GM21576 (cell line): Measurements from ENCODE around the gene HCRTR1.

ENCODE experiments used
- ATAC-seq: cut with Tn5 transposase; IDR thresholded peaks from one replicate; pipeline ENCODE4 v1.9.1; 2021; ENCODE audit warnings: mild to moderate bottlenecking, moderate library complexity; ENCODE audit not compliant: unreplicated experiment

The HCRTR1 gene

DNA sequence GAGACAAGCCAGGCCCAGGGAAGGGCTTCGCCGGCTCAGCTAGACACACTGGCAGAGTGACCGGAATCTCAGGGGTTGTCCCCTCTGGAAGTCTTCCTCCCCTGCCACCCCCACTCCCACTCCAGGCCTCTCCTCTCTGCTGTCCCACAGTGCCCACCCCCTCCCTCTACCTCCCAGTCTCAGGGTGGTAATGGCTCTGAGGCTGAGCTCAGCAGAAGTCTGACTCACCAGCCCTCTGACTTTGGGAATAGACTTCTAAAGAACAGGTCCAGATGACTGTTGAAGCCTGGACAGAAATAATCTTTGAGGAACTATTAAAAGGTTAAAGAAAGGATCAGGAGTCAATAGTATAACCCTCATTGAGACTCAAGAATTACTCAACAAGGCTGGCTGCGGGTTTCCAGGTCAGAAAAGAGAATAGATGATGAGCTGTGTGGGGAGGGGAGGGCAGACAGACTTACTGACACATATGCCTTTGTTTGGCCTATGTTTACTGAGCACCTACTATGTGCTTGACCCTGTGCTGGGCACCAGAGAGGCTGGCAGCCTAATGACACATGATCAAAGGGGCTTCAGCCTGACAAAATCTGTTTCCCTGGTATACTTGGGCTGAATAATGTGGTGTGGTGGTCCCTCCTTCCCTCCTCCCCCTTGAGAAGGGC is 8.2 kb downstream of the HCRTR1 start:
- no peak for ATAC-seq

DNA sequence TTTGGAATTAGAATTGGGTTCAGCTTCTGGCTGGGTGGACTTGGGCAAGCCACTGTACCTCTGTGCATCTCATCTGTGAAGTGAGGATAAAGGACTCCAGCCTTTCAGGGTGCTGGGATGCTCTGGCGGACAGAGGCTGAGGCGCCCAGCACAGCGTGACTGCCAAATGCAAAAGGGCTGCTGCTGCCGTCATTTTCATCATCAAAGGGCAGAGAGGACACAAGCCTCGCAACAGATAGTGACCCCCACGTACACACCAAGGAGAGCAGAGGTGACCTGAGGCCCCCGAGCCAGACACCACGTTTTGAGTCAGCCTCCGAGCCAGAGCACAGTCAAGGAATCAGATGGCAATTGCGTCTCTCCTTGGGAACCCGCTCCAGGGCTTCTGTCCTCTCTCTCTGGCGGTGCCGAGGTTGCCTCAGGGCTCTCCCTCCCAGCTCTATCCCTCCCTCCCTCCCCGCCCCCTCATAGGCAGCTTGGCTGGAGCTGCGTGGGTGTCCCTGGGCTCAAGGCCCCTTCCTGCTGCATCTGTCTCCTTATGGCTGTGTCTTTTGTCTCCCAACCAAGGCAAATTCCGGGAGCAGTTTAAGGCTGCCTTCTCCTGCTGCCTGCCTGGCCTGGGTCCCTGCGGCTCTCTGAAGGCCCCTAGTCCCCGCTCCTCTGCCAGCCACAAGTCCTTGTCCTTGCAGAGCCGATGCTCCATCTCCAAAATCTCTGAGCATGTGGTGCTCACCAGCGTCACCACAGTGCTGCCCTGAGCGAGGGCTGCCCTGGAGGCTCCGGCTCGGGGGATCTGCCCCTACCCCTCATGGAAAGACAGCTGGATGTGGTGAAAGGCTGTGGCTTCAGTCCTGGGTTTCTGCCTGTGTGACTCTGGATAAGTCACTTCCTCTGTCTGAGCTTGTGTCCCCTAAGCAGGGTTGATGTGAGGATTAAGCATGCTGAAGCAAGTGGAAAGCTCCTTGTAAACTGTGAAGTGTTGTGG is 9.0 kb downstream of the HCRTR1 start:
- ATAC-seq, result no peak

DNA sequence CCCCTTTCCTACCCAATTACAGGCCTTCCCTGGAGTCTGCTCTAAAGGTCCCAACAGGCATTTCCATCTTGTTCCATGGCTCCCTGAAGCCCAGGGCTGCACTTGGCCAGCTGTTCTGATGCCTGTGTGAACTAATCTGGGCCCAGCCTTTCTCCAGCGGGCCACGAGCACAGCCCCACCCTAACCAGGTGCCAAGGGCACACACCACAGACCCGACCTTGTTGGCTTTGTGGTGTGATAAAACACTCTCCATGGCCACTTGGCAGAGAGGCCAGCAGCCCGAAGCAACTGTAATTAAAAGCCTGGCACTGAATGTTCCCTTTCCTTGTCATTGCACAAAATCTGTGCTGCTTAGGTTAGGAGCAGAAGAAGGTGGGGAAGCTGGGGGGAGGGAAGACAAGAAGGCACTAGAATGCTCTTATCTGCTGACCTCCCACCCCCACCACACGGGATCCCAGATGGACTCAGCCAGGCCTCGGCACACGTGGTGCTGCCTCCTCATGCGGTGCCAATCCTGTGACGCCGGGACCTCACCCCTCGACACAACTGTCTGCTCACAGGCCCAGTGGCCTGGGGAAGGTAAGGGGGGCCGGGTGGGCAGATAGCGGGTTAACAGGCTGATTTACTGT is 9.9 kb downstream of the HCRTR1 start:
- no peak for ATAC-seq

DNA sequence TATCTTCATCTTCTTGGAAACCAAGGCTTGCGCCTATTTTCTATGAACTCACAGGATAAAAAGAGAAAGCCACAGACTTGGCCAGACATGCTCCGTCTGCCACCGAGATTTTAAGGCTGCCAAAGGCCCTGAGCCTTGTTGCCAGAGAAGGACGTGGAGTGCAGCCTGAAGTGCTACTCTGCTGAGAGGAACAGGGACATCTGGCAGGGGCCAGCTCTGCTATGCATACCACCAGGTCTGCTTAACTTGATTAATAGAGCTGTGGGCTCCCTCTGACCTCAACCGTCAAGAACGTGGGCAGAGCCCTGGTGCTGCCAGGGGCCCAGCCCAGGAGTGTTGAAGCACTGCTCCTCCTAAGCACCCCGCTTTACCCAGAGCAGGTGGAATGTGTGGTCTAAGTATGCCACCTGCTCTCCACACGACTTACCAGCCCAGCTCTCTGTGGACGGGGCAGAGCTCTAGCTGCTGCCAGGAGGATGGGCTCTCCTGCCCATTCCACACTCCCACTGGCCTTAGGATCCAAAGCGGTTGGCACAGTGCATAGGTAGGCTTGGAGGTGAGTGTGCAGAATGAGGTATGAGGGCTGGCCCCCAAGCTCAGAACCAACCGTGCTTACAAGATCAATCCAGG is 10.6 kb downstream of the HCRTR1 start:
- no peak for ATAC-seq

DNA sequence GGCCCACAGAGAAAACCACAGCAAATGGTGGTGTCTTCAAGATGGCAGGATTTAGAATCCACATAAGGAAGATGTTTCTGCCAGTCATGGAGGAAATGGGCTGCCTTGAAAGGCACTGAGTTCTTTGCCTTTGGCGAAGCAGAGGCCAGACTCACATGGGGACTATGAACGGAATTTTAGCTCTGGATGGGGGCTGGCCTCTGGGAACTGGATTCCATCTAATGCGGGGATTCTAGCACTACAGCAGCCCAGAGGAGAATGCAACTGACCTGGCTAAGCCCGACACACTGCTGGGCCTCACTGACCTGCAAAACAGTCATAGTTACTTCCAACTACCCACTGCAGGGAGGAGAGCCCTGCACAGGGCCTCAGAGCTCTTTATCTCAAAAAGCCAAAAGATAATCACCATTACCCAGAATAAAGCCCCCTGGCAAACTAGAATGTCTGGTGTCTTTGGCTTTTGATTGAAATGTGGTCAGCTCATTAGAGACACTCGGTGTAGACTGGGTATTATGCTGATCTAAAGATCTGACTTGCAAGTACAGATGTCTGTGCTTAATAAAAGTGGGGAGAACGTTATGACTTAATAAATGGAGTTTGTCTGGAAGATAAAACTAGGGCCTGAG is 11.6 kb downstream of the HCRTR1 start:
- no peak for ATAC-seq

DNA sequence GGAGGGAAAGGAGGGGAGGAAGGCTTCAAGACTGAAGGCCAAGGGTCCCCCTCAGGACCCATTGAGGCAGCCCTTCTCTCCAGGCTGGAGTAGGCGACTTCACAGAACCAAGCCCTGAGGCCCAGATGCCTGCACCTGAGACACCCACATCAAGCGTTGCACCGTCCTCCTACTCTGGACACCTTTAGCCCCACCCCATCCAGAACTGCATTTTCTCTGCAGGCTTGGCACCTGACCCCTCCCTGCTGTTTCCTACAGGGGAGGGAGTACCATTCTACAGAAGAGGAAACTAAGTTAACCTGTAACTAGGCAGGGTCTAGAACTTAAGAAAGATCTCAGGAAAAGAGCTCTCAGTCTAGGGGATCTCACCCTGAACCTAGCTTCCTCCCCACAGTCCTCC is 15.2 kb downstream of the HCRTR1 start:
- ATAC-seq, result no peak

DNA sequence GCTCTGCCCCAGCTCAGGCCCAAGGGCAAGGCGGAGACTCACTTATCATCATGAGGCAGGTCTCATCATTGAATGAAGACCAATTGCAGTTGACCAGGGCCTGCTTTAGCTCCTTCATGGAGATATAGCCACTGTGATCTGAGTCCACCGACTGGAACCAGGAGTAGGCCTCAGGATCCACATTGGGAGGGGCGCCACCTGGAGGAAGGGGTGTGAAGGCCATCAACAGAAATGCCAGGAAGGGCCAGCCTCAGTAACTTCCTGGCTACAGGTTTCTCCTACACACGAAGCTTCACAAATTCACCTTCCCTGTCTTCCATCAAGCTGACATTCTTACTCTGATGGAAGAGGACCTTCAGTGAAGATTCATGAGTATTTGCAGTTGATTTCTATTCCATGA is 15.6 kb downstream of the HCRTR1 start:
- ATAC-seq, result no peak

DNA sequence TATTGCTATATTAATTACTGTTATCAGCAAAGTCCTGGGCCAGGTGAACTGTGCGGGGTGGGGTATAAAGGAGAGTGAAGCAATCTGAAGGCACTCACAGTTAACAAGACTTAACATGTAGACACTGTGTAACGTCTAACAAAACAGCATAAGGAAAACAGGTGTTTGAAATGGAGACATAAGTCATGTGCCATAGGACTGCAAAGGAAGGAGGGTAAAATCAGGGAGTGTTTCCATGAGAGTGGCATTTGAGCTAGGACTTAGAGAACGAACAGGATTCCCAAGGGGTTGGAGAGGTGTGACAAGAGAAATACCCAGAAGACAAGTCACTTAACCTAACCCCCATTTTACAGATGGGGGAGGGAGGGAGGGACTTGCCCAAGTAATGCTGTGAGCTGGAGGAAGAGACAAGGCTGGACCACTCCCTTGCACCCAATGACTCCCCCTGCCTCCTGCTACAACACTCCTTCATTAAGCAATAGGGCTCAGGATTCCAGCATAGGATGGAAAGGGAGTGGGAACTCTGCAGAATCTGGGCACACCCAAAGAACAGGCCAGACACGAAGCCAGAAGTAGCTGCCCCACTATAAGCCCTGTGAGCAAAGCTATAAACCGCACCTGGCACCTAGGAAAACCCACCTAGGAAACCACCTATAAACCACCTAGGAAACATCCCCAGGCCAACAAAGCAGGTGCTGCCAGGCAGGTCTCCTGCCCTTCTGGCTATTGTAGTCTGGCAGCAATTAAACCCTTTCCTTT is 20.6 kb downstream of the HCRTR1 start:
- no peak for ATAC-seq

DNA sequence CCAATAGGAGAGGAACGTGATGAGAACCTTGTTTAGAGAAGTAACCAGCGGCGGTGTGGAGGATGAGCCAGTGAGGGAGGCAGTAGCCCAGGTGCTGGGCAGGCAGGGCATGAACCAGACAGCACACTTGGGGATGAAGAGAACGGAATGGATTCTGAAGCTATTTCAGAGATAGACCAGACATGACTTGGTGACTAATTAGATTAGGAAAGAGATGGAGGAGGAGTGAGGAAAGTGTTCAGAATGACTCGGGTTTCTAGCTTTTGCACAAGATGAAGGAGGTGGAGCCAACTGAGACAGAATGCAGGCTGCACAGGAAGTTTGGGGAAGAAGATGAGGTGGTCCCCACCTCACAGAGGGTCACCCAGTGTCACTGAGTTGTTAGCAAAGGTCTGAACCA is 22.1 kb downstream of the HCRTR1 start:
- no peak for ATAC-seq

DNA sequence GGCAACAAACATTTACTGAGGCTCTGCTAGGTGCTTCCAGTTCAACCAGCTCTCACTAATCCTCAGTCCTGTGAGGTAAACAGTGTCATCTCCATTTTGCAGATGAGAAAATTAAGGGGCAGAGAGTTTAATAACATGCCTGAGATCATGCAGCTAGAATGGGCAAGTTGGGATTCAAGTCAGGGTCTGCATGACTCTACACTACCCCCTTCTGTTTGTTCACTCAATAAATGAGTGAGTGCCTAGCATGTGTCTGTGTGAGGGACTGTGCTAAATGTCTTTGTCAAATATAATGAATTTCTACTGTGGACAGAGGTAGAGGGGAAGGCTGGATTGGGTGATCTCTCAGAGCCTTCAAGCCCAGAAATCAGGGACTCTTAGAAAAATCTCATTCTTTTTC is 22.7 kb downstream of the HCRTR1 start:
- ATAC-seq, result no peak

DNA sequence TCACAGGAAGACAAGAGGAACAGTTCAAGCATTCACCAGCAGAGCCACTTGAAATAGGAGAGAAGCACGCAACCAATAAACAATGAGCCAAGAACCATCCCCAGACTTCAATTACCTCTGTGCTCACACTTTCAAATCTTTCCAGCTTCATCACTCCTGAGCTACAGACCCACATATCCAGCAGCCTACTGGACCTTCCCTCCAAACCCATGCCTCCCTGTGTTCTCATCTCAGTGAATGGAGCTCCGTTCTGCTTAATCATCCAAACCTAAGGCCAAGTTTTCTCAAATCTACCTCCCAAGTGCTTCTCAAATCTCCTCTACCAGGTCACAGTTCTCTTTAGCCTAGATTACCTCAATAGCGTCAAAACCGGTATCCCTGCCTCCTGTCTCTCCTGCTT is 23.5 kb downstream of the HCRTR1 start:
- no peak for ATAC-seq

DNA sequence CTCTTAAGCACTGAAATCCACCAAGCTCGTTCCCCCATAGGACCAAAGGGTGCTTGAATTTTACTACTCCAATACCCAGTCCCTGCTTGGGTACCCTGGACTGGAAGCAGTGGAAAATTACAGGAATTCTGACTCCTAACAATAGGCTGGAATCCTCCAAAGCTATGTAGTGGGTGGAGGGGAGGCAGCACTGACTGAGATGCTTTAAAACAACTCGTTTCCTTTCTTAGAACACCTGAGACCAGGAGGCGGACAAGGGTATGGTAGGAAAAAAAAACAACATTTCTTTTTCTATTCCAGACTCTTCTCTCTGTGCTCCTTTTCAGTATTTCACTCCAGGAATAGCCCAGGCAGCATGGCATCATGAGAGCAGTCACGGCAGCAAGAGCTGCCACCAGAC is 24.9 kb downstream of the HCRTR1 start:
- no peak for ATAC-seq

DNA sequence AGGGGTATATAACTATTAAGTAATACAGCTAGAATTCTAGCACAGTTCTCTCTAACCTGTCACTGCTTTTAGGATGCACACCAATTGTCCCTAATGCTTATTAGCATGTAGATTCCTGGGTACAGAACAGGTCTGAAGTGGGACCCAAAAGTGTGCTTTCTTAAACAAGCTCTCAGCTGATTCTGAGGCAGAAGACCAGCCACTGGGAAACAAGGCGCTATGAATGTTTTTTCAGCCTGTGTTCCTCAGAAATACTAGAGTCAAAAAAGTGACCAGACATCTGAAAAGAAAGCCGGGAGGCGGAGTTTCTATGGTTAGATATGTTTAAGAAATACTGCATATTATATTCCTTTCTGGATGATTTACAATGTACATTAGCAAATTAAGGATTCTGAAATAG is 25.4 kb downstream of the HCRTR1 start:
- no peak for ATAC-seq

DNA sequence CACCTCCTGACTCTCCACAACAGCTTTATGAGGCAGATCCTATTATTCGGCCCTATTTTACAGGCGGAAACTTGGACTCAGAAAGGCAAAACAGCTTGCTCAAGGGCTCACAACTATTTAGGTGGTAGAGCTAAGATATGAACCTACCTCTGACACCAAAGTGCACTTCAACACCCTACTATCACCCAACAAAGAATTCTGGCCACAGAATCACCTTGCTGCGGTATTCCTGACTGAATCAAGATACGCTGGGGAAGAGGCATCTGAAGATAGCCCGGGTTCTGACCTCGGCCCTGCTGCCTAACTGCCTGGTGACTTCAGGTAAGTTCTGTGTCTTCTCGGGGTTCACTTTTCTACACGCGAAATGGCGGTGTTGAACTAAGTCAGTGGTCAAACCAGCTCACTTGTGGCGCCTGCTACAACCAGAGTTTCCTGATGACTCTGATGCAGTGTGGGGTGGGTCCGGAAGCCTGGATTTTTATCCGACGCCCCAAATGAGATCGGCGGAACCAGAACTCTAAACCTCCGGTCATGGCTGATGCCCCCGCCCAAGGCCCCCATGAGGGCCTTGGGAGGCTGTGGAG is 26.6 kb downstream of the HCRTR1 start:
- ATAC-seq, result no peak

DNA sequence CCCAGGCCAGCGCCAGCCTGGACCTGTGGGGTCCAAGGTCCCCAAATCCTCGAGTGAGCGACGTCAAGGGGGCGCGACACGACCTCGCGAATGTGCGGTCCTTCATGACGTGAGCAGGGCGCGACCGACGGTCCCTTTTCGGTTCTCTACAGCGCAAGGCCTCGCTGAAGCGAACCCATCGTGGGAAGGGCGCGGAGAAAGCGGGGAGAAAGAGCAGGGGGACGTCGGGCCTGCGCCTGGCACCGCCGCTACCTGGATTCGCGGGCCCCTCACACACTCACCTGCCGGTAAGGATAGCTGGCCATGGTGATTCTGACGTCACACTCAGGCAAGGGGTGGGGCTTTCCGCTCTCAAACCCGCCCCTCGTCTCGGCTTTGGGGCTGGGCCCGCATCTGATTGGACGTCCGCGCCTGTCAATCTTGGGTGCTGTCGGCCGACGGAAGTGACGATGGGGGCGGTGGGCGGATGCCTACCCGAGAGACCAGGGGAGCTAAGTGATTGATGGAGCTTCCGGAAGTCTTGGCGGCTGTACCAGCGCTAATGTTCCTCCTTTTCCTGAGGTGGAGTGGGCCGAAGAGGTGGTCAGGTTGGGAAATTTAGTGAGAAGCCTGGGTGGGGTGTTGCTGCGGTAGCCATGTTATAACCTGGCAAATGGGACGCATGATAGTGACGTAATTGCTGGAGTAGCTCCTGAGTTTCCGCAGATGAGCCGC is 27.2 kb downstream of the HCRTR1 start, which contains the start of gene PEF1:
Gene PEF1 (minus strand): TSS at position 317 of the 714 bp plus-strand sequence. CDS start 12 bp downstream, at position 305.
- ATAC-seq, result peak; percentile 84

DNA sequence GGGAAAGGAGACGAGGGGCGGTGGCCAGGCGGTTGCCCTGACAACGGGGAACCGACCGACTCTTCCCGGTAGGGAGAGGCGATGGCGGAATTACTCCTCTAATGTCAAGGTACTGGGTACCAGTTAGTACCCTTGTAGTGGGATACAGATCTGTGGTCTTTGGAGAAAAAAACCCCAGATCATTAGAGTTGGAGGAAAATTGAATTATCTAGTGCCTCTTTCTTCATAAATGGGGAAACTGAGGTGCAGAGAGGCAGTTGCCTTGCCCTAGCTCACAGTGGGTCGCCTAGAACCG is 27.7 kb downstream of the HCRTR1 start:
- ATAC-seq, result no peak

DNA sequence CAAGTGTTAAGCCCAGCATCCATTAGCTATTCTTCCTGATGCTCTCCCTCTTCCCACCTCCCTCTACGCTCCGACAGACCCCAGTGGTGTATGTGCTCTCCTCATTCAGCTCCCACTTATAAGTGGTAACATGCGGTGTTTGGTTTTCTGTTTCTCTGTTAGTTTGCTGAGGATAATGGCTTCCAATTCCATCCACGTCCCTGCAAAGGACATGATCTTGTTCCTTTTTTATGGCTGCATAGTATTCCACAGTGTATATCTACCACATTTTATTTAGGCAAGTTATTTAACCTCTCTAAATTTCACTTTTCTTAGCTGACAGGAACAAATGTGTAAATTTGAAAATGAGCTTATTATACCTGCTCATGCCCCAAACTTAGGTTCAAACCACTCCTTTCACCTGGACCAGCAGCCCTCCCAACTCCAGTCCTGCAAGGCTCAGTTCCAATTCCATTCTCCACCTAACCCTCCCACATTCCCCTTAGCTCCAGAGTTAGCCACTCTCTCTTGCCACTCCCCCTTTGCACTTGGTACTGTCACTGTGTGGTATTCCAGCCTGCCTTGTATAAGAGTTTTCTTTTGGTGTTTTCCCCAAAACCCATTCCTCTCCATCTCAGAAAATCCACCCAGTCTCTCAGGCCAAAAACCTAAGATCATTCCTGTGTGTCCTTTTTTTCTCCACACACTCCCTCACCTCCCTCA is 28.9 kb downstream of the HCRTR1 start:
- no peak for ATAC-seq

DNA sequence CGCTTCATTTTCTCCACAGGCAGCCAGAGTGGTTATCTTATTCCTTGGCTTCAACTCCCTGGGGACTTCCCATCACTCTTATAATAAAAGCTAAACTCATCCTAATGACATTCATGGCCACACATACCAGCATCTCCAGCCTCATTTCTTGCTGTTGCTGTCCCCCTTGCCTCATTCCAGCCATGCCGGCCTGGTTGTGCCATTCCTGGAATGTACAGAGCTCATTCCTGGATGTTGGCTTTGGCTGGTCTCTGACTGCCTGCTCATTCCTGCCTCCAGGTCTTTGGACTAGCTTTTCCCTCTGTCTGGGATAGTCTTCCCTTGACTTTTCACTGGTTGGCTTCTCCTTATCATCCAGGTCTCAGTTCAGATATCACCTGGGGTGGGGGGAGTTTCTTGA is 29.6 kb downstream of the HCRTR1 start:
- ATAC-seq, result no peak

DNA sequence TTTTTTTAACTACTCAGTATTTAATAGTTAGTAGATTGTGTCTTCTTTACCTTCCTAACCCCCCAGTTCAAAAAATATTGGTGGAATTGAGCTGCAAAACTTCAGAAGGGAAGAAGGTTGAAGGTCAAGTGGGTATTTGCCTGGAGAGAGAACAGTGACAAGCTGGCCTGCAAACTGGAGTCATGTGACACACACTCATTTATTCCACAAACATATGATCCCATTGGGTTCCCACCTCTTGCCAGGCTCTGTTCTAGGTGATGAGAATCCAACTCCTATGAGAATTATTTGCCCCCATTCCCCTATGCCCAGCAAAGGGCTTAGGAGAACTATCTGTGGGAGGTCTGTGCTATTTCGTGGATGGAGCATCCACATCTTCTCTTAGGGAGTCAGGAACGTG is 30.7 kb downstream of the HCRTR1 start:
- no peak for ATAC-seq
